Amygdala (tissue), 56 donors: ENCODE data around the gene KCNIP4.

Experiments
- DNase-seq, 56 donors: peaks; one replicate each; lab custom pipeline; 2025; lab: John Stamatoyannopoulos, UW

Gene KCNIP4

GRCh38 chr4:21009956-21010355 lies 938.6 kb downstream of the KCNIP4 start:
- no peak for DNase-seq

- no peak for DNase-seq
Observed at GRCh38 chr4:21005647-21006046, 942.9 kb downstream of the KCNIP4 start.

GRCh38 chr4:21002976-21003375 lies 945.6 kb downstream of the KCNIP4 start:
- DNase-seq = no peak

- DNase-seq = peak in 12 of 56 donors; percentile 0 to 41 (median 6)
Observed at GRCh38 chr4:21002286-21002685, 946.3 kb downstream of the KCNIP4 start.

- DNase-seq = no peak
Observed at GRCh38 chr4:21001490-21001889, 947.1 kb downstream of the KCNIP4 start.

- DNase-seq = no peak
Observed at GRCh38 chr4:20997886-20998285, 950.7 kb downstream of the KCNIP4 start.

- no peak for DNase-seq
Observed at GRCh38 chr4:20995610-20996009, 953.0 kb downstream of the KCNIP4 start.

- no peak for DNase-seq
Observed at GRCh38 chr4:20995015-20995414, 953.6 kb downstream of the KCNIP4 start.

GRCh38 chr4:20992002-20992401 lies 956.6 kb downstream of the KCNIP4 start:
- no peak for DNase-seq

- no peak for DNase-seq
Observed at GRCh38 chr4:20987191-20987590, 961.4 kb downstream of the KCNIP4 start.

- no peak for DNase-seq
Observed at GRCh38 chr4:20984576-20984836, 964.1 kb downstream of the KCNIP4 start.

- peak in 9 of 56 donors; percentile 1 to 12 (median 4) for DNase-seq
Observed at GRCh38 chr4:20983763-20984575, 964.6 kb downstream of the KCNIP4 start.

GRCh38 chr4:20982544-20982943 lies 966.0 kb downstream of the KCNIP4 start:
- no peak for DNase-seq

- DNase-seq = no peak
Observed at GRCh38 chr4:20960291-20960690, 988.3 kb downstream of the KCNIP4 start.

- DNase-seq = peak in 1 of 56 donors; percentile 3
Observed at GRCh38 chr4:20954541-20954940, 994.0 kb downstream of the KCNIP4 start.

- no peak for DNase-seq
Observed at GRCh38 chr4:20944961-20945360, 1003.6 kb downstream of the KCNIP4 start.

GRCh38 chr4:20944451-20944850 lies 1004.1 kb downstream of the KCNIP4 start:
- peak in 1 of 56 donors; percentile 0 for DNase-seq

GRCh38 chr4:20938204-20938603 lies 1010.4 kb downstream of the KCNIP4 start:
- no peak for DNase-seq

- DNase-seq = no peak
Observed at GRCh38 chr4:20926529-20926928, 1022.0 kb downstream of the KCNIP4 start.

GRCh38 chr4:20925176-20925575 lies 1023.4 kb downstream of the KCNIP4 start:
- DNase-seq = no peak

GRCh38 chr4:20922962-20923361 lies 1025.6 kb downstream of the KCNIP4 start:
- no peak for DNase-seq

- no peak for DNase-seq
Observed at GRCh38 chr4:20916106-20916505, 1032.5 kb downstream of the KCNIP4 start.

GRCh38 chr4:20904966-20905365 lies 1043.6 kb downstream of the KCNIP4 start:
- DNase-seq = no peak
